OCI-LY7 (cell line): ENCODE measurements around the gene ZEB1. TPM values are rescaled to one million over a fixed set of nuclear protein-coding genes. Genes with fewer than 3 reads are reported as not detected.

ENCODE experiments used
- BruUV-seq: library from RNA; stranded (reverse); fragments of 400-500 nt; replicated peaks from 2 replicates; lab custom pipeline; 2021; lab: Mats Ljungman, UMichigan
- CTCF ChIA-PET: fragments of 300-600 bp; sonication (Branson Sonifier 250); formaldehyde crosslinking; loops from one replicate; lab custom pipeline; 2022; ENCODE audit warnings: antibody characterized with exemption; ENCODE audit not compliant: unreplicated experiment; lab: Charles Lee
- POLR2A ChIA-PET: fragments of 300-600 bp; sonication (Branson Sonifier 250); formaldehyde crosslinking; loops from one replicate; lab custom pipeline; 2022; ENCODE audit warnings: antibody characterized with exemption; lab: Charles Lee
- DNase-seq: peaks from one replicate; pipeline ENCODE4 v3.0.0-alpha.2; 2015; ENCODE audit warnings: low spot score
- H2AFZ ChIP-seq: fragments of 200-600 bp; sonication (generic), shearing (Covaris generic); 2 replicates; pipeline ENCODE4 v1.6.1; 2014; ENCODE audit warnings: mild to moderate bottlenecking, antibody characterized with exemption, low read length, moderate library complexity
- H3K27ac ChIP-seq: fragments of 200-600 bp; sonication (generic); 2 replicates; pipeline ENCODE4 v1.5.1; 2014; ENCODE audit warnings: mixed run types, low read depth, mild to moderate bottlenecking, moderate library complexity, low read length, inconsistent platforms; ENCODE audit not compliant: poor library complexity, severe bottlenecking
- H3K36me3 ChIP-seq: fragments of 200-600 bp; sonication (generic); 2 replicates; pipeline ENCODE4 v1.6.1; 2014; ENCODE audit warnings: mild to moderate bottlenecking, antibody characterized with exemption, low read length, moderate library complexity, mixed read lengths; ENCODE audit not compliant: insufficient read depth
- H3K4me1 ChIP-seq: fragments of 200-600 bp; sonication (generic); 2 replicates; pipeline ENCODE4 v1.5.1; 2014; ENCODE audit warnings: mild to moderate bottlenecking, low read length; ENCODE audit not compliant: insufficient read depth, poor library complexity, severe bottlenecking
- H3K4me2 ChIP-seq: fragments of 200-600 bp; sonication (generic); 2 replicates; pipeline ENCODE4 v1.6.1; 2014; ENCODE audit warnings: mild to moderate bottlenecking, low read length
- H3K4me3 ChIP-seq: fragments of 200-600 bp; sonication (generic); 2 replicates; pipeline ENCODE4 v1.5.1; 2014; ENCODE audit warnings: mild to moderate bottlenecking, low read depth, low read length; ENCODE audit not compliant: poor library complexity, severe bottlenecking
- H3K79me2 ChIP-seq: fragments of 200-600 bp; sonication (generic); 2 replicates; pipeline ENCODE4 v1.6.1; 2016; ENCODE audit warnings: low read depth, mild to moderate bottlenecking, low read length, moderate library complexity, mixed read lengths; ENCODE audit not compliant: insufficient read depth
- H3K9me2 ChIP-seq: fragments of 200-600 bp; sonication (generic); 2 replicates; pipeline ENCODE4 v1.6.1; 2016; ENCODE audit warnings: mild to moderate bottlenecking, low read length, mixed read lengths; ENCODE audit not compliant: insufficient read depth
- H3K9me3 ChIP-seq: fragments of 200-600 bp; sonication (generic); 2 replicates; pipeline ENCODE4 v1.6.1; 2014; ENCODE audit warnings: mild to moderate bottlenecking, mixed run types, low read length, mixed read lengths
- H4K20me1 ChIP-seq: fragments of 200-600 bp; sonication (generic); 2 replicates; pipeline ENCODE4 v1.6.1; 2014; ENCODE audit warnings: mild to moderate bottlenecking, antibody characterized with exemption, low read length, moderate library complexity, mixed read lengths; ENCODE audit not compliant: insufficient read depth
- CTCF ChIP-seq: fragments of 200-600 bp; sonication (generic); conservative IDR thresholded peaks from 2 replicates; pipeline ENCODE4 v1.5.1; 2014; ENCODE audit warnings: mild to moderate bottlenecking, antibody characterized with exemption, low read length, moderate library complexity, mixed read lengths
- EZH2phosphoT487 ChIP-seq: fragments of 200-600 bp; sonication (generic); IDR thresholded peaks from 2 replicates; pipeline ENCODE4 v1.6.1; 2018; ENCODE audit warnings: low read depth, borderline replicate concordance, mild to moderate bottlenecking, mixed run types, antibody characterized with exemption, low read length, moderate library complexity, mixed read lengths
- intact Hi-C: fragments of 100-400 bp; cut with micrococcal nuclease; formaldehyde crosslinking; loops from one replicate; pipeline ENCODE4 v1.10.0; 2022; ENCODE audit not compliant: unreplicated experiment
- total RNA-seq, 2 experiments: library from RNA; depleted of rRNA in 1 of 2; stranded (reverse); fragments of >200 nt in 1 of 2; shearing (Covaris generic) in 1 of 2; gene quantifications; 2 replicates each; pipeline ENCODE4 v1.2.3, GENCODE V29; 2014 to 2022

Gene ZEB1
- total RNA-seq, 2 experiments from 2014 or later: 33.2 to 41.9 TPM

GRCh38 chr10:31475519-31475918 lies 156.5 kb downstream of the ZEB1 start:
- intact Hi-C loops: no loop called here
- TF ChIP-seq CTCF: no peak
- no peak for TF ChIP-seq EZH2phosphoT487

GRCh38 chr10:31476088-31476487 lies 157.1 kb downstream of the ZEB1 start:
- no peak for DNase-seq
- no peaks in the 10 kb centered on the region for H3K4me1 ChIP-seq

More at GRCh38 chr10:31475519-31475918, 156.5 kb downstream of the ZEB1 start:
- Histone ChIP-seq H3K4me3 (no peak overlapping the region), H3K9me3 (no peaks in the 10 kb centered on the region), H3K4me1 (no peaks in the 10 kb centered on the region), H2AFZ (no peak overlapping the region), H3K27ac (no peak overlapping the region), H3K36me3 (no peaks in the 10 kb centered on the region; the same call in 1 of the 2 replicates), H3K79me2 (no peaks in the 10 kb centered on the region), H3K4me2 (no peak overlapping the region), H4K20me1 (no peaks in the 10 kb centered on the region), H3K9me2 (no peaks in the 10 kb centered on the region)
- ChIA-PET CTCF (no interaction called here), POLR2A (interaction anchor here (1.0 kb wide), 1 partner anchor 8 kb away, joined by 5 read pairs; no protein-coding TSS in a partner anchor)
- DNase-seq: no peak
- no TSS peak for BruUV-seq

More at GRCh38 chr10:31476088-31476487, 157.1 kb downstream of the ZEB1 start:
- Histone ChIP-seq H3K27ac (no peak overlapping the region), H2AFZ (no peak overlapping the region), H3K4me2 (no peak overlapping the region), H3K9me3 (no peaks in the 10 kb centered on the region), H3K36me3 (no peaks in the 10 kb centered on the region; the same call in 1 of the 2 replicates), H4K20me1 (no peaks in the 10 kb centered on the region), H3K4me3 (no peak overlapping the region), H3K79me2 (no peaks in the 10 kb centered on the region), H3K9me2 (no peaks in the 10 kb centered on the region)
- ChIA-PET CTCF (no interaction called here), POLR2A (no interaction called here)
- intact Hi-C loops: no loop called here
- TF ChIP-seq EZH2phosphoT487: no peak
- no peak for TF ChIP-seq CTCF
- no TSS peak for BruUV-seq
